A673 (cell line): Measurements from ENCODE around the gene TNIP3. TPM values are rescaled to one million over a fixed set of nuclear protein-coding genes. Genes with fewer than 3 reads are reported as not detected.

Experiments
- BruUV-seq: library from RNA; stranded (reverse); fragments of 400-500 nt; replicated peaks from 2 replicates; lab custom pipeline; 2021; lab: Mats Ljungman, UMichigan
- CTCF ChIA-PET: fragments of 300-600 bp; sonication (Branson Sonifier 250); formaldehyde crosslinking; loops from one replicate; lab custom pipeline; 2022; ENCODE audit warnings: antibody characterized with exemption; lab: Charles Lee
- POLR2A ChIA-PET: fragments of 300-600 bp; sonication (Branson Sonifier 250); formaldehyde crosslinking; loops from one replicate; lab custom pipeline; 2022; ENCODE audit warnings: antibody characterized with exemption; ENCODE audit not compliant: low non-redundant PET; lab: Charles Lee
- DNase-seq: peaks from one replicate; pipeline ENCODE4 v3.0.0-alpha.2; 2015; ENCODE audit warnings: low spot score
- H3K27ac ChIP-seq: fragments of 200-600 bp; sonication (generic); 2 replicates; pipeline ENCODE4 v1.5.1; 2016; ENCODE audit warnings: mixed run types, low read depth, mild to moderate bottlenecking, mixed read lengths, antibody characterized with exemption, low read length; ENCODE audit not compliant: poor library complexity, severe bottlenecking
- H3K27me3 ChIP-seq: fragments of 200-600 bp; sonication (generic); replicated peaks from 2 replicates; pipeline ENCODE4 v1.6.1; 2017; ENCODE audit warnings: mixed run types, low read depth, mild to moderate bottlenecking, mixed read lengths, antibody characterized with exemption, low read length; ENCODE audit not compliant: insufficient read depth, poor library complexity
- H3K36me3 ChIP-seq: fragments of 200-600 bp; sonication (generic); 2 replicates; pipeline ENCODE4 v1.6.1; 2016; ENCODE audit warnings: mixed run types, mild to moderate bottlenecking, mixed read lengths, antibody characterized with exemption, low read length; ENCODE audit not compliant: insufficient read depth, poor library complexity, severe bottlenecking
- H3K4me1 ChIP-seq: fragments of 200-600 bp; sonication (generic); 2 replicates; pipeline ENCODE4 v1.6.1; 2017; ENCODE audit warnings: mixed run types, mild to moderate bottlenecking, mixed read lengths, antibody characterized with exemption, low read length; ENCODE audit not compliant: insufficient read depth, poor library complexity, severe bottlenecking
- H3K4me3 ChIP-seq: fragments of 200-600 bp; sonication (generic); 2 replicates; pipeline ENCODE4 v1.5.1; 2016; ENCODE audit warnings: low read depth, mixed run types, mild to moderate bottlenecking, mixed read lengths, low read length; ENCODE audit not compliant: poor library complexity, severe bottlenecking
- H3K9me3 ChIP-seq: fragments of 200-600 bp; sonication (generic); 2 replicates; pipeline ENCODE4 v1.6.1; 2016; ENCODE audit warnings: mixed run types, low read depth, mild to moderate bottlenecking, mixed read lengths, antibody characterized with exemption, low read length; ENCODE audit not compliant: poor library complexity, severe bottlenecking
- EZH2 ChIP-seq: fragments of 200-600 bp; sonication (generic); IDR thresholded peaks from 2 replicates; pipeline ENCODE4 v1.6.1; 2017; ENCODE audit warnings: borderline replicate concordance, low read depth, mild to moderate bottlenecking, mixed read lengths, antibody characterized with exemption, low read length; ENCODE audit not compliant: poor library complexity, severe bottlenecking
- intact Hi-C: fragments of 100-400 bp; cut with micrococcal nuclease; formaldehyde crosslinking; loops from one replicate; pipeline ENCODE4 v1.10.0; 2022; ENCODE audit not compliant: unreplicated experiment
- total RNA-seq: library from RNA; stranded (reverse); gene quantifications from 2 replicates; pipeline ENCODE4 v1.2.3, GENCODE V29; 2021
- TF ChIP-seq, protein P1 (sequence below): fragments of 300-800, 200-600 bp; sonication (generic); conservative IDR thresholded peaks from 2 replicates; pipeline ENCODE4 v1.5.1; 2017; ENCODE audit warnings: low read depth, mild to moderate bottlenecking, antibody characterized with exemption, low read length, moderate library complexity, mixed read lengths

Gene TNIP3
- total RNA-seq, 1 experiment from 2014 or later: 0.58 TPM

DNA sequence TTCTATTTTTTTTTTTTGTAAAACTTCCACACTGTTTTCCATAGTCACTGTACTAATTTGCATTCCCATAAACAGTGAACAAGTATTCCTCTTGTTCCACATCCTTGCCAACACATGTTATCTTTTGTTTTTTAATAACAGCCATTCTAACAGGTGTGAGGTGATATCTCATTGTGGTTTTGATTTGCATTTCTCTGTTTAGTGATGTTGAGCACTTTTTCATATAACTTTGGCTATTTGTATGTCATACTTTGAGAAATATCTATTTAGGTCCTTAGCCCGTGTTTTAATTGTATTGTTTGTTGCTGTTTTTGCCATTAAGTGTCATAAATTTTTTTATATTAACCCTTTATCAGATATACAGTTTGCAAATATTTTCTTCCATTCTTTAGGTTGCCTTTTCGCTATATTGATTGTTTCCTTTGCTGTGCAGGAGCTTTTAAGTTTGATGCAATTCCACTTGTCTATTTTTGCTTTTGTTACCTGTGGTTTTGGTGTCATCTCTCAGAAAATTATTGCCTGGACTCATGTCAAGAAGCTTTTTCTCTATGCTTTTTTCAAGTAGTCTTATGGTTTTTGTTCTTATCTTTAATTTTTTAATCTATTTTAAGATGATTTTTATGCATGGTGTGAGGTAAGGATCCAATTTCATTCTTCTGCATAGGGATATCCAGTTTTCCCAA, 63.9 kb downstream of the TNIP3 start:
- Histone ChIP-seq H3K9me3 (no peaks in the 10 kb centered on the region), H3K27ac (no peak overlapping the region), H3K36me3 (no peaks in the 10 kb centered on the region), H3K4me1 (no peaks in the 10 kb centered on the region), H3K27me3 (no peaks in the 10 kb centered on the region), H3K4me3 (no peak overlapping the region)
- intact Hi-C loops: no loop called here
- BruUV-seq: no TSS peak
- ChIA-PET CTCF (no interaction called here), POLR2A (no interaction called here)
- DNase-seq: no peak
- TF ChIP-seq, protein P1, sequence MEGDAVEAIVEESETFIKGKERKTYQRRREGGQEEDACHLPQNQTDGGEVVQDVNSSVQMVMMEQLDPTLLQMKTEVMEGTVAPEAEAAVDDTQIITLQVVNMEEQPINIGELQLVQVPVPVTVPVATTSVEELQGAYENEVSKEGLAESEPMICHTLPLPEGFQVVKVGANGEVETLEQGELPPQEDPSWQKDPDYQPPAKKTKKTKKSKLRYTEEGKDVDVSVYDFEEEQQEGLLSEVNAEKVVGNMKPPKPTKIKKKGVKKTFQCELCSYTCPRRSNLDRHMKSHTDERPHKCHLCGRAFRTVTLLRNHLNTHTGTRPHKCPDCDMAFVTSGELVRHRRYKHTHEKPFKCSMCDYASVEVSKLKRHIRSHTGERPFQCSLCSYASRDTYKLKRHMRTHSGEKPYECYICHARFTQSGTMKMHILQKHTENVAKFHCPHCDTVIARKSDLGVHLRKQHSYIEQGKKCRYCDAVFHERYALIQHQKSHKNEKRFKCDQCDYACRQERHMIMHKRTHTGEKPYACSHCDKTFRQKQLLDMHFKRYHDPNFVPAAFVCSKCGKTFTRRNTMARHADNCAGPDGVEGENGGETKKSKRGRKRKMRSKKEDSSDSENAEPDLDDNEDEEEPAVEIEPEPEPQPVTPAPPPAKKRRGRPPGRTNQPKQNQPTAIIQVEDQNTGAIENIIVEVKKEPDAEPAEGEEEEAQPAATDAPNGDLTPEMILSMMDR: no peak
- TF ChIP-seq EZH2: no peak

DNA sequence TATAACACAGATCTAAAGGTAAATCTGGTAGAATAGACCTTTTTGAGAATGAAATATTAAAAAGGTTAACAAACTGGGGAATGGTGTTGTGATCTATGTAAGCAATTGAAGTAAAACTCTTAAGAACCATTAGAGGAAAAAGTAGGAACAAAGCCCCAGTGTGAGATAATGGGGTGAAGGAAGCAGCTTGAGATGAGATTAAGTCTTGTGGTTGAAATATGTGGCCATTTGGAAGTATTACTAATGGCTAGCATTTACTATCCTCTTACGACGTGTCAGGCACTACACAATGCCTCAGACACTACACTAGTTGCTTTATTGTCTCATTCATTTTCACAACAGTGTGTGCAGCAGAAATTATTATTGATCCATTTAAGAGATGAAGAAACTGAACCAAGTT, 65.9 kb downstream of the TNIP3 start:
- no peaks in the 10 kb centered on the region for H3K9me3 ChIP-seq
- DNase-seq: no peak
- no peak overlapping the region for H3K4me3 ChIP-seq
- intact Hi-C loops: loop anchor here (5.0 kb wide), 1 partner anchor 1026 kb away; no protein-coding TSS in a partner anchor
- ChIA-PET POLR2A (no interaction called here), CTCF (no interaction called here)
- no peak overlapping the region for H3K27ac ChIP-seq
- no peaks in the 10 kb centered on the region for H3K4me1 ChIP-seq
- no TSS peak for BruUV-seq
- no peaks in the 10 kb centered on the region for H3K27me3 ChIP-seq
- H3K36me3 ChIP-seq: no peaks in the 10 kb centered on the region
- no peak for TF ChIP-seq EZH2
- TF ChIP-seq, protein P1: no peak

DNA sequence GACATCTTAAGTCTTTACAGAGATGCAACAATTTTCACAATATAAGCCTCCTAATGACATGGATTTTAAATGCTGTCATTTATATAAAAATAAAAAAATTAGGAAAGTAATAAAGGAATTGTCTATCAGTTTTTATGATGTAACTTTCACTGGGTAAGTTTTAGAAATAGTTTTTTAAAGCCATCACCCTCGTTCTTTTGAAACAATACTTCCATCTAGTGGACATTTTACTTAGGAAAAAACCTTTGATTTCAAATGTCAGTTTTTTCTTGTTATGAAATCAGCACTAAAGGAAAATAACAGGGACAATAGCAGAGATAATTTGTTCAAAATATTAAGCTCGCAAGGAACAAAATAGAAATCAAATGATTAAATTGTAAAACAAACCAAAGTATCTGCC, 67.5 kb downstream of the TNIP3 start:
- no peak overlapping the region for H3K27ac ChIP-seq
- no TSS peak for BruUV-seq
- no peak overlapping the region for H3K4me3 ChIP-seq
- no peaks in the 10 kb centered on the region for H3K27me3 ChIP-seq
- ChIA-PET CTCF (no interaction called here), POLR2A (no interaction called here)
- H3K36me3 ChIP-seq: no peaks in the 10 kb centered on the region
- H3K4me1 ChIP-seq: no peaks in the 10 kb centered on the region
- peak; percentile 70 for DNase-seq
- TF ChIP-seq, protein P1: peak; percentile 66
- TF ChIP-seq EZH2: no peak
- intact Hi-C loops: loop anchor here (2.0 to 5.0 kb wide), 3 partner anchors 378 to 1024 kb away; no protein-coding TSS in a partner anchor
- H3K9me3 ChIP-seq: no peaks in the 10 kb centered on the region
